H9 (cell line): ENCODE results near the gene MXI1. TPM values are rescaled to one million over a fixed set of nuclear protein-coding genes. Genes with fewer than 3 reads are reported as not detected.

Source experiments
- DNase-seq: peaks from one replicate; pipeline ENCODE4 v3.0.0-alpha.2; 2017
- H2AFZ ChIP-seq: one replicate; pipeline ENCODE4 v1.6.1; 2013; ENCODE audit warnings: mild to moderate bottlenecking, low read length, control low read depth, moderate library complexity
- H2AK5ac ChIP-seq: 2 replicates; pipeline ENCODE4 v1.6.1; 2013; ENCODE audit warnings: low read length, control low read depth, mixed read lengths; ENCODE audit not compliant: insufficient read length
- H2BK120ac ChIP-seq: one replicate; pipeline ENCODE4 v1.6.1; 2013; ENCODE audit warnings: low read depth, mild to moderate bottlenecking, low read length, control low read depth, inconsistent platforms; ENCODE audit not compliant: poor library complexity, severe bottlenecking
- H2BK12ac ChIP-seq: 2 replicates; pipeline ENCODE4 v1.6.1; 2013; ENCODE audit warnings: low read length, control low read depth, mixed read lengths, low read depth; ENCODE audit not compliant: insufficient read length
- H2BK15ac ChIP-seq: 2 replicates; pipeline ENCODE4 v1.6.1; 2013; ENCODE audit warnings: low read depth, low read length, control low read depth
- H2BK20ac ChIP-seq: one replicate; pipeline ENCODE4 v1.6.1; 2013; ENCODE audit warnings: low read depth, mild to moderate bottlenecking, low read length, control low read depth, inconsistent platforms; ENCODE audit not compliant: poor library complexity, severe bottlenecking
- H2BK5ac ChIP-seq: 2 replicates; pipeline ENCODE4 v1.6.1; 2013; ENCODE audit warnings: low read length, control low read depth, mixed read lengths; ENCODE audit not compliant: insufficient read length
- H3K14ac ChIP-seq: 2 replicates; pipeline ENCODE4 v1.6.1; 2013; ENCODE audit warnings: low read length, control low read depth; ENCODE audit not compliant: insufficient read depth
- H3K18ac ChIP-seq: 2 replicates; pipeline ENCODE4 v1.6.1; 2013; ENCODE audit warnings: low read depth, mild to moderate bottlenecking, mixed read lengths, low read length, control low read depth; ENCODE audit not compliant: insufficient read length
- H3K23ac ChIP-seq: 2 replicates; pipeline ENCODE4 v1.6.1; 2013; ENCODE audit warnings: low read length, control low read depth, mixed read lengths, low read depth; ENCODE audit not compliant: insufficient read length
- H3K23me2 ChIP-seq: 2 replicates; pipeline ENCODE4 v1.6.1; 2013; ENCODE audit warnings: low read depth, mild to moderate bottlenecking, mixed read lengths, low read length, control low read depth; ENCODE audit not compliant: insufficient read length, poor library complexity, severe bottlenecking
- H3K27ac ChIP-seq: 2 replicates; pipeline ENCODE4 v1.5.1; 2013; ENCODE audit warnings: low read length, control low read depth, mixed read lengths, low read depth; ENCODE audit not compliant: insufficient read length
- H3K27me3 ChIP-seq: 2 replicates; pipeline ENCODE4 v1.6.1; 2013; ENCODE audit warnings: low read length, control low read depth, inconsistent platforms; ENCODE audit not compliant: insufficient read depth
- H3K4ac ChIP-seq: 2 replicates; pipeline ENCODE4 v1.6.1; 2013; ENCODE audit warnings: low read depth, mild to moderate bottlenecking, control low read depth, inconsistent platforms, low read length, moderate library complexity
- H3K4me1 ChIP-seq: 2 replicates; pipeline ENCODE4 v1.6.1; 2013; ENCODE audit warnings: low read length, control low read depth, inconsistent platforms; ENCODE audit not compliant: insufficient read depth
- H3K4me2 ChIP-seq: 2 replicates; pipeline ENCODE4 v1.6.1; 2013; ENCODE audit warnings: low read length, control low read depth, mixed read lengths; ENCODE audit not compliant: insufficient read length, insufficient read depth
- H3K56ac ChIP-seq: 2 replicates; pipeline ENCODE4 v1.6.1; 2013; ENCODE audit warnings: low read depth, mild to moderate bottlenecking, mixed read lengths, low read length, control low read depth; ENCODE audit not compliant: insufficient read length
- H3K79me1 ChIP-seq: 2 replicates; pipeline ENCODE4 v1.6.1; 2013; ENCODE audit warnings: low read depth, mild to moderate bottlenecking, moderate library complexity, low read length, control low read depth, inconsistent platforms; ENCODE audit not compliant: insufficient read depth, poor library complexity, severe bottlenecking
- H3K79me2 ChIP-seq: 2 replicates; pipeline ENCODE4 v1.6.1; 2013; ENCODE audit warnings: low read length, control low read depth, inconsistent platforms; ENCODE audit not compliant: insufficient read depth
- H3K9ac ChIP-seq: 2 replicates; pipeline ENCODE4 v1.6.1; 2013; ENCODE audit warnings: low read length, control low read depth, mixed read lengths; ENCODE audit not compliant: insufficient read length; ENCODE audit errors: extremely low read depth
- H3K9me3 ChIP-seq: one replicate; pipeline ENCODE4 v1.6.1; 2013; ENCODE audit warnings: low read depth, low read length, inconsistent platforms; ENCODE audit not compliant: control insufficient read depth
- H3T11ph ChIP-seq: one replicate; pipeline ENCODE4 v1.6.1; 2013; ENCODE audit warnings: mild to moderate bottlenecking, low read length, control low read depth, inconsistent platforms
- H4K20me1 ChIP-seq: one replicate; pipeline ENCODE4 v1.6.1; 2013; ENCODE audit not compliant: control insufficient read depth, insufficient read length, insufficient read depth
- H4K5ac ChIP-seq: 2 replicates; pipeline ENCODE4 v1.6.1; 2013; ENCODE audit warnings: low read depth, mild to moderate bottlenecking, mixed read lengths, low read length, control low read depth; ENCODE audit not compliant: insufficient read length
- H4K8ac ChIP-seq: replicated peaks from 2 replicates; pipeline ENCODE4 v1.6.1; 2013; ENCODE audit warnings: low read length, control low read depth, mixed read lengths, low read depth; ENCODE audit not compliant: insufficient read length
- H4K91ac ChIP-seq: 2 replicates; pipeline ENCODE4 v1.6.1; 2013; ENCODE audit warnings: low read depth, mild to moderate bottlenecking, moderate library complexity, mixed read lengths, low read length, control low read depth; ENCODE audit not compliant: insufficient read length
- H3K27ac Mint-ChIP-seq, 3 experiments: 2 replicates in 2 of 3; 3 replicates in 1 of 3; pipeline ENCODE4 v1.8.0; 2020 to 2021; ENCODE audit warnings: mixed read lengths in 3 of 3, mild to moderate bottlenecking in 1 of 3, moderate library complexity in 1 of 3
- H3K27me3 Mint-ChIP-seq: 2 replicates; pipeline ENCODE4 v1.8.0; 2021; ENCODE audit warnings: low read depth, mild to moderate bottlenecking, moderate library complexity, mixed read lengths
- H3K36me3 Mint-ChIP-seq, 3 experiments: 2 replicates in 2 of 3; 3 replicates in 1 of 3; pipeline ENCODE4 v1.8.0; 2020 to 2021; ENCODE audit warnings: low read depth in 3 of 3, mixed read lengths in 3 of 3; ENCODE audit not compliant: insufficient read depth in 1 of 3
- H3K4me1 Mint-ChIP-seq, 2 experiments: 2 replicates each; pipeline ENCODE4 v1.8.0; 2020; ENCODE audit warnings: mixed read lengths in 2 of 2
- H3K4me3 Mint-ChIP-seq, 2 experiments: 2 replicates in 1 of 2; 3 replicates in 1 of 2; pipeline ENCODE4 v1.8.0; 2020 to 2021; ENCODE audit warnings: mild to moderate bottlenecking in 2 of 2, mixed read lengths in 2 of 2, moderate library complexity in 1 of 2
- H3K9me3 Mint-ChIP-seq, 2 experiments: 2 replicates in 1 of 2; 3 replicates in 1 of 2; pipeline ENCODE4 v1.8.0; 2020; ENCODE audit warnings: mild to moderate bottlenecking in 2 of 2, mixed read lengths in 2 of 2, moderate library complexity in 1 of 2
- WGBS: extraction: QIAGEN DNeasy Blood & Tissue Kit; methylation state at CpG from one replicate; pipeline ENCODE4 v1.1.7; 2013; ENCODE audit warnings: missing lambda C conversion rate, low lambda C conversion rate, mixed read lengths; ENCODE audit not compliant: insufficient read length; ENCODE audit errors: extremely low coverage; 5-methylcytosine and 5-hydroxymethylcytosine counted together
- total RNA-seq: library from RNA; stranded (reverse); gene quantifications from 2 replicates; pipeline ENCODE4 v1.2.1, GENCODE V29; 2021
- TF ChIP-seq, protein P1 (sequence below): fragments of 200-600 bp; sonication (generic); conservative IDR thresholded peaks from 3 replicates; pipeline ENCODE4 v1.8.0; 2021; ENCODE audit warnings: antibody characterized with exemption, mild to moderate bottlenecking

Gene MXI1
- total RNA-seq, 1 experiment from 2014 or later, result 5.6 TPM

DNA sequence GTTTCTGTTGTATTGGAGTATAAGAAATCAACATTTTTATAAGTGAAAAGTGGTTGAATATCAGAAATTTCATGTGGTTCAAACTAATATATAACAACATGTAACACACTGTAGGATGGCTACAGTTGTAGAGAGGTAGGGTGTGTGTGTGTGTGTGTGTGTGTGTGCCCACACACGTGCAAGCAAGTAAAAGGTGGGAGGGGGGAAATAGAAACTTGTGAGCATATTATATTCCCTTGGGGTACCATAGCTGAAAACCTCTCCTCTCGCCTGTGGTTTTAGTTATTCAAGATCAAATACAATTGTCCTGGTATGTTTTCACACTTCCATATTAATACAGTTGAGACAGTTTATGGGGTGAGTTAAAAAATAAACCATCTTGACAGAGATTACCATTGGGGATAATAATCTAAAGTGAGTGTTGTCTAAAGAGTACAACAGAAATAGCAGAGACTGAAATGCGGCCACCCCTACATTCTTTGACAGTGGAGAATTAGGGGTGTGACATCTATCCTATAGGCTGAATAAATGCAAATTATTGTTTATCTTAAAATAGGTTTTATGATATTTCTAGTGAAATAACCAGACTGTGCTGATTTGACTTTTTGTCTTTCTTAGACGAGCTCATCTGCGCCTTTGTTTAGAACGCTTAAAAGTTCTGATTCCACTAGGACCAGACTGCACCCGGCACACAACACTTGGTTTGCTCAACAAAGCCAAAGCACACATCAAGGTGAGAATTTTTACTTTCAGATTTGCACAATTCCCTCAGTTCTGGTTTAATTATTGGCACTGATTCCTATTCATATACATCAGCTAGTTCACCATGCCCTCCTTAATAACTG lies 71.4 kb downstream of the MXI1 start:
- Mint-ChIP-seq H3K9me3 (no peaks in the 10 kb centered on the region), H3K27ac (no peak overlapping the region), H3K4me3 (no peak overlapping the region), H3K36me3 (0 out of 7 replicates have a peak, but pooled peaks cover 0 to 3% (median 0%) of the 10 kb centered on the region in 3 experiments), H3K27me3 (no peaks in the 10 kb centered on the region), H3K4me1 (peaks cover 9 to 12% of the 10 kb centered on the region in 2 experiments)
- H3K27me3 ChIP-seq, result no peaks in the 10 kb centered on the region
- H3K4ac ChIP-seq, result no peak overlapping the region
- H3K79me2 ChIP-seq, result no peaks in the 10 kb centered on the region
- H3K4me2 ChIP-seq, result no peak overlapping the region
- no peak overlapping the region for H3K23ac ChIP-seq
- no peak overlapping the region for H3K14ac ChIP-seq
- H4K5ac ChIP-seq, result no peak overlapping the region
- H3K9me3 ChIP-seq, result no peaks in the 10 kb centered on the region
- no peak overlapping the region for H2AFZ ChIP-seq
- WGBS, result no CpG with 5 or more reads among the region's 7 CpGs
- H2BK5ac ChIP-seq, result no peak overlapping the region
- no peaks in the 10 kb centered on the region for H4K20me1 ChIP-seq
- H3K79me1 ChIP-seq, result no peaks in the 10 kb centered on the region
- H4K91ac ChIP-seq, result no peak overlapping the region
- no peak overlapping the region for H3K18ac ChIP-seq
- no peak overlapping the region for H3T11ph ChIP-seq
- H2AK5ac ChIP-seq, result no peak overlapping the region
- H4K8ac ChIP-seq, result no peak overlapping the region
- DNase-seq, result no peak
- H3K56ac ChIP-seq, result no peak overlapping the region
- no peak overlapping the region for H2BK12ac ChIP-seq
- H3K27ac ChIP-seq, result no peak overlapping the region
- no peak overlapping the region for H2BK15ac ChIP-seq
- no peaks in the 10 kb centered on the region for H3K23me2 ChIP-seq
- TF ChIP-seq, protein P1, sequence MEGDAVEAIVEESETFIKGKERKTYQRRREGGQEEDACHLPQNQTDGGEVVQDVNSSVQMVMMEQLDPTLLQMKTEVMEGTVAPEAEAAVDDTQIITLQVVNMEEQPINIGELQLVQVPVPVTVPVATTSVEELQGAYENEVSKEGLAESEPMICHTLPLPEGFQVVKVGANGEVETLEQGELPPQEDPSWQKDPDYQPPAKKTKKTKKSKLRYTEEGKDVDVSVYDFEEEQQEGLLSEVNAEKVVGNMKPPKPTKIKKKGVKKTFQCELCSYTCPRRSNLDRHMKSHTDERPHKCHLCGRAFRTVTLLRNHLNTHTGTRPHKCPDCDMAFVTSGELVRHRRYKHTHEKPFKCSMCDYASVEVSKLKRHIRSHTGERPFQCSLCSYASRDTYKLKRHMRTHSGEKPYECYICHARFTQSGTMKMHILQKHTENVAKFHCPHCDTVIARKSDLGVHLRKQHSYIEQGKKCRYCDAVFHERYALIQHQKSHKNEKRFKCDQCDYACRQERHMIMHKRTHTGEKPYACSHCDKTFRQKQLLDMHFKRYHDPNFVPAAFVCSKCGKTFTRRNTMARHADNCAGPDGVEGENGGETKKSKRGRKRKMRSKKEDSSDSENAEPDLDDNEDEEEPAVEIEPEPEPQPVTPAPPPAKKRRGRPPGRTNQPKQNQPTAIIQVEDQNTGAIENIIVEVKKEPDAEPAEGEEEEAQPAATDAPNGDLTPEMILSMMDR, result no peak
- H2BK20ac ChIP-seq, result no peak overlapping the region
- H2BK120ac ChIP-seq, result no peak overlapping the region
- no peaks in the 10 kb centered on the region for H3K4me1 ChIP-seq
- H3K9ac ChIP-seq, result no peak overlapping the region
